ENCODE data around the gene PARP11.

The PARP11 gene

GRCh38 chr12:3872800-3873636 is at the start of gene PARP11:
PARP11 (minus strand) TSS chr12:3873399; CDS start chr12:3873229, 170 bp downstream.
- DNase-seq (ENCODE audit: extremely low read depth in 1 of 2, low read depth in 1 of 2) = peak; percentile 92 to 97

GRCh38 chr12:3922033-3922432 is 48.8 kb upstream of the PARP11 start:
- no peak for DNase-seq (ENCODE audit: extremely low read depth in 1 of 2, low read depth in 1 of 2)

- no peak for DNase-seq (ENCODE audit: extremely low read depth in 1 of 2, low read depth in 1 of 2)
Measured at GRCh38 chr12:3921526-3921925, 48.3 kb upstream of the PARP11 start.

- DNase-seq (ENCODE audit: extremely low read depth in 1 of 2, low read depth in 1 of 2) = no peak
Measured at GRCh38 chr12:3921151-3921471, 47.9 kb upstream of the PARP11 start.

- DNase-seq (ENCODE audit: extremely low read depth in 1 of 2, low read depth in 1 of 2) = no peak
Measured at GRCh38 chr12:3920351-3921150, 47.4 kb upstream of the PARP11 start.

- DNase-seq (ENCODE audit: extremely low read depth in 1 of 2, low read depth in 1 of 2) = no peak
Measured at GRCh38 chr12:3913278-3913677, 40.1 kb upstream of the PARP11 start.

GRCh38 chr12:3912863-3913262 is 39.7 kb upstream of the PARP11 start:
- no peak for DNase-seq (ENCODE audit: extremely low read depth in 1 of 2, low read depth in 1 of 2)

GRCh38 chr12:3911409-3911808 is 38.2 kb upstream of the PARP11 start:
- DNase-seq (ENCODE audit: extremely low read depth in 1 of 2, low read depth in 1 of 2) = no peak

- DNase-seq (ENCODE audit: extremely low read depth in 1 of 2, low read depth in 1 of 2) = no peak
Measured at GRCh38 chr12:3905664-3906063, 32.5 kb upstream of the PARP11 start.

GRCh38 chr12:3904999-3905398 is 31.8 kb upstream of the PARP11 start:
- no peak for DNase-seq (ENCODE audit: extremely low read depth in 1 of 2, low read depth in 1 of 2)

GRCh38 chr12:3902921-3903320 is 29.7 kb upstream of the PARP11 start:
- DNase-seq (ENCODE audit: extremely low read depth in 1 of 2, low read depth in 1 of 2) = no peak

GRCh38 chr12:3901116-3901515 is 27.9 kb upstream of the PARP11 start:
- DNase-seq (ENCODE audit: extremely low read depth in 1 of 2, low read depth in 1 of 2) = no peak

- no peak for DNase-seq (ENCODE audit: extremely low read depth in 1 of 2, low read depth in 1 of 2)
Measured at GRCh38 chr12:3898756-3899155, 25.6 kb upstream of the PARP11 start.

- no peak for DNase-seq (ENCODE audit: extremely low read depth in 1 of 2, low read depth in 1 of 2)
Measured at GRCh38 chr12:3897371-3897971, 24.3 kb upstream of the PARP11 start.

GRCh38 chr12:3896801-3897351 is 23.7 kb upstream of the PARP11 start:
- no peak for DNase-seq (ENCODE audit: extremely low read depth in 1 of 2, low read depth in 1 of 2)

GRCh38 chr12:3896356-3896755 is 23.2 kb upstream of the PARP11 start:
- DNase-seq (ENCODE audit: extremely low read depth in 1 of 2, low read depth in 1 of 2) = no peak

- no peak for DNase-seq (ENCODE audit: extremely low read depth in 1 of 2, low read depth in 1 of 2)
Measured at GRCh38 chr12:3892631-3893030, 19.4 kb upstream of the PARP11 start.

GRCh38 chr12:3891201-3891600 is 18.0 kb upstream of the PARP11 start:
- no peak for DNase-seq (ENCODE audit: extremely low read depth in 1 of 2, low read depth in 1 of 2)

- no peak for DNase-seq (ENCODE audit: extremely low read depth in 1 of 2, low read depth in 1 of 2)
Measured at GRCh38 chr12:3888659-3889058, 15.5 kb upstream of the PARP11 start.

- no peak for DNase-seq (ENCODE audit: extremely low read depth in 1 of 2, low read depth in 1 of 2)
Measured at GRCh38 chr12:3885277-3886094, 12.3 kb upstream of the PARP11 start.

GRCh38 chr12:3884671-3885070 is 11.5 kb upstream of the PARP11 start:
- no peak for DNase-seq (ENCODE audit: extremely low read depth in 1 of 2, low read depth in 1 of 2)
